ES-I3 (cell line): ENCODE data around the gene UPK2.
"Not testable (repeated sequence)": the region's sequence is repeated elsewhere in the genome, so short reads cannot be mapped to it uniquely, and the experiment has no call there.

ENCODE experiments used
- H3K36me3 ChIP-seq: 2 replicates; pipeline ENCODE4 v1.6.1; 2013; ENCODE audit warnings: mild to moderate bottlenecking, low read length, control low read depth, moderate library complexity; ENCODE audit not compliant: insufficient read depth
- H3K4me1 ChIP-seq: 2 replicates; pipeline ENCODE4 v1.6.1; 2013; ENCODE audit warnings: mild to moderate bottlenecking, control low read depth, low read length; ENCODE audit not compliant: insufficient read depth
- H3K9ac ChIP-seq: 2 replicates; pipeline ENCODE4 v1.6.1; 2013; ENCODE audit warnings: low read depth, mild to moderate bottlenecking, low read length, moderate library complexity
- H3K9me3 ChIP-seq: 2 replicates; pipeline ENCODE4 v1.6.1; 2013; ENCODE audit warnings: mild to moderate bottlenecking, low read length, moderate library complexity; ENCODE audit not compliant: control insufficient read depth, insufficient read depth

Gene UPK2

GRCh38 chr11:118939953-118940598 is 16.0 kb upstream of the UPK2 start:
- no peaks in the 10 kb centered on the region for H3K36me3 ChIP-seq
- H3K9ac ChIP-seq = peak overlapping the region; percentile 12; the same call in 1 of the 2 replicates
- H3K9me3 ChIP-seq = no peaks in the 10 kb centered on the region
- peaks cover 27% of the 10 kb centered on the region for H3K4me1 ChIP-seq

- H3K4me1 ChIP-seq = no peaks in the 10 kb centered on the region
- H3K36me3 ChIP-seq = no peaks in the 10 kb centered on the region
- no peak overlapping the region for H3K9ac ChIP-seq
- H3K9me3 ChIP-seq = no peaks in the 10 kb centered on the region
These were observed 9.0 kb upstream of the UPK2 start for GRCh38 chr11:118947091-118947490.

GRCh38 chr11:118948000-118948399 is 8.1 kb upstream of the UPK2 start:
- no peaks in the 10 kb centered on the region for H3K9me3 ChIP-seq
- H3K36me3 ChIP-seq = no peaks in the 10 kb centered on the region
- no peak overlapping the region for H3K9ac ChIP-seq
- no peaks in the 10 kb centered on the region for H3K4me1 ChIP-seq

- Histone ChIP-seq H3K9ac (no peak overlapping the region), H3K36me3 (no peaks in the 10 kb centered on the region), H3K4me1 (0 out of 2 replicates have a peak, but pooled peaks cover 6% of the 10 kb centered on the region), H3K9me3 (no peaks in the 10 kb centered on the region)
These were observed 2.8 kb upstream of the UPK2 start for GRCh38 chr11:118953265-118953664.

GRCh38 chr11:118953976-118954375 is 2.1 kb upstream of the UPK2 start:
- not testable (repeated sequence) for H3K9me3 ChIP-seq, H3K4me1 ChIP-seq, H3K9ac ChIP-seq, H3K36me3 ChIP-seq

GRCh38 chr11:118956847-118957469 is 860 bp downstream of the UPK2 start:
- no peaks in the 10 kb centered on the region for H3K9me3 ChIP-seq
- no peaks in the 10 kb centered on the region for H3K36me3 ChIP-seq
- H3K4me1 ChIP-seq = peaks cover 6% of the 10 kb centered on the region; the same call in 1 of the 2 replicates
- H3K9ac ChIP-seq = no peak overlapping the region

GRCh38 chr11:118957549-118957948 is 1.5 kb downstream of the UPK2 start:
- Histone ChIP-seq H3K9me3 (no peaks in the 10 kb centered on the region), H3K9ac (no peak overlapping the region), H3K36me3 (no peaks in the 10 kb centered on the region)

GRCh38 chr11:118957968-118958367 is 1.9 kb downstream of the UPK2 start:
- H3K36me3 ChIP-seq = no peaks in the 10 kb centered on the region
- H3K4me1 ChIP-seq = peaks cover 6% of the 10 kb centered on the region; the same call in 1 of the 2 replicates
- H3K9me3 ChIP-seq = no peaks in the 10 kb centered on the region
- no peak overlapping the region for H3K9ac ChIP-seq

More at GRCh38 chr11:118957549-118957948, 1.5 kb downstream of the UPK2 start:
- H3K4me1 ChIP-seq = peaks cover 6% of the 10 kb centered on the region; the same call in 1 of the 2 replicates

- H3K4me1 ChIP-seq = peaks cover 6% of the 10 kb centered on the region; the same call in 1 of the 2 replicates
- H3K9ac ChIP-seq = no peak overlapping the region
- no peaks in the 10 kb centered on the region for H3K9me3 ChIP-seq
- H3K36me3 ChIP-seq = no peaks in the 10 kb centered on the region
These were observed 2.5 kb downstream of the UPK2 start for GRCh38 chr11:118958577-118958976.

GRCh38 chr11:118961189-118961588 is 5.1 kb downstream of the UPK2 start:
- Histone ChIP-seq H3K36me3 (no peaks in the 10 kb centered on the region), H3K4me1 (no peaks in the 10 kb centered on the region; the same call in 1 of the 2 replicates), H3K9ac (no peak overlapping the region), H3K9me3 (no peaks in the 10 kb centered on the region)

GRCh38 chr11:118961591-118961990 is 5.5 kb downstream of the UPK2 start:
- H3K9me3 ChIP-seq = no peaks in the 10 kb centered on the region
- no peaks in the 10 kb centered on the region for H3K36me3 ChIP-seq
- no peaks in the 10 kb centered on the region; the same call in 1 of the 2 replicates for H3K4me1 ChIP-seq
- no peak overlapping the region for H3K9ac ChIP-seq

GRCh38 chr11:118969508-118969907 is 13.4 kb downstream of the UPK2 start:
- not testable (repeated sequence) for H3K36me3 ChIP-seq, H3K9ac ChIP-seq, H3K9me3 ChIP-seq, H3K4me1 ChIP-seq

GRCh38 chr11:118971646-118972045 is 15.5 kb downstream of the UPK2 start, which contains the start of gene FOXR1:
FOXR1 (plus strand) TSS chr11:118971761; CDS start chr11:118971932, 171 bp downstream.
- Histone ChIP-seq H3K9me3 (no peaks in the 10 kb centered on the region), H3K36me3 (no peaks in the 10 kb centered on the region), H3K9ac (no peak within 1 kb of the TSS), H3K4me1 (no peaks in the 10 kb centered on the region)

- Histone ChIP-seq H3K9ac (no peak overlapping the region), H3K36me3 (no peaks in the 10 kb centered on the region), H3K9me3 (no peaks in the 10 kb centered on the region), H3K4me1 (peaks cover 6% of the 10 kb centered on the region)
These were observed 17.9 kb downstream of the UPK2 start for GRCh38 chr11:118973985-118974384.
